ENCODE measurements around the gene DNAJB6. TPM values are rescaled to one million over a fixed set of nuclear protein-coding genes. Genes with fewer than 3 reads are reported as not detected.

The DNAJB6 gene
- total RNA-seq, result 10 to 100 TPM; 69.3 to 74.9 TPM

GRCh38 chr7:157336383-157337315 is at the start of gene DNAJB6:
Gene DNAJB6, plus strand, starts transcription at chr7:157337004. Its CDS starts 21,569 bp downstream, at chr7:157358573.
- Mint-ChIP-seq H3K4me1 (ENCODE audit: low read depth) (peaks cover 37% of the 10 kb centered on the region), H3K27me3 (ENCODE audit: low read depth) (peaks cover 23% of the 10 kb centered on the region), H3K36me3 (ENCODE audit: low read depth) (peaks cover 26% of the 10 kb centered on the region), H3K9me3 (ENCODE audit: insufficient read depth) (no peaks in the 10 kb centered on the region), H3K27ac (peak within 1 kb of the TSS; percentile 99), H3K4me3 (peak within 1 kb of the TSS; percentile 97)
- ATAC-seq (peak; percentile 74), DNase-seq (peak; percentile 96)
- ChIA-PET POLR2A (interaction anchor here (0.6 to 4.4 kb wide), 4 partner anchors 9 to 35 kb away, joined by 3 to 30 read pairs (median 3); no protein-coding TSS in a partner anchor), CTCF (interaction anchor here (1.9 kb wide), 1 partner anchor 50 kb away, joined by 5 read pairs; no protein-coding TSS in a partner anchor)

DNA sequence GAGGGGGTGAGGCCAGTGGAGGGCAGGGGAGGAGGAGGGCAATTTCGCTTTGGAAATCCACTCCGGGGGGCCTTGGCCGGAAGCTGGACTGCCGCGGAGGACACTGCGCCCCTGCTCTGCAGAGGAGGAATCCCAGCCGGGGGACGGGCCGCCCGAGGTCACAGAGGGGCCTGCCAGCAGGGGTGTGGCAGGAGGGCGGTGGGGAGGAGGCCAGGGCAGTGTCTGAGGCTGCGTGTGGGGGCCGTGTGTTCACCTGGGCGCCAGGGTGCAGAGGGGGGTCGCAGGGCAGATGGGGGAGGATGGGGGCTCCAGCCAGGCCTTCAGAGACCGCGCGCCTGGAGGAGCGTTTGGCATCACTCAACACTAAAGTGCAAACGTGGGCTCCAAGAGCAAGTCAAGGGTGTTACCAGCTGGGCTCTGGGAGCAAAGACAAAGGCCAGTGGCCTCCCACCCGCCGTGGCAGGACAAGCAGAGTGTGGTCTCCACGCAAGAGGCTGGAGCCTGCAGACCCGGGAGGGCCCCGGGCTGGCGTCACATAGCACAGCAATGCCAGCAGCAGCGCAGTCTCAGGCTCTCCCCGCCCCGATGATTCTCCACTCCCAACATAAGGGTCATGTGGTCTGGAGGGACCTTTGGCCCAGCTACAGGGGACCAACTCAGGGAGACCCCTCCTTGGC is 45.3 kb upstream of the DNAJB6 start:
- ChIA-PET CTCF (interaction anchor here (1.0 kb wide), 1 partner anchor 18 kb away, joined by 3 read pairs; no protein-coding TSS in a partner anchor), POLR2A (no interaction called here)
- Mint-ChIP-seq H3K4me1 (ENCODE audit: low read depth) (no peaks in the 10 kb centered on the region), H3K27me3 (ENCODE audit: low read depth) (no peaks in the 10 kb centered on the region), H3K27ac (no peak overlapping the region), H3K9me3 (ENCODE audit: insufficient read depth) (no peaks in the 10 kb centered on the region), H3K36me3 (ENCODE audit: low read depth) (no peaks in the 10 kb centered on the region), H3K4me3 (no peak overlapping the region)
- DNase-seq (no peak), ATAC-seq (no peak)

GRCh38 chr7:157292258-157292657 is 44.5 kb upstream of the DNAJB6 start:
- no peaks in the 10 kb centered on the region for H3K27me3 Mint-ChIP-seq (ENCODE audit: low read depth)
- DNase-seq (no peak), ATAC-seq (no peak)
- ChIA-PET POLR2A (no interaction called here), CTCF (interaction anchor here (1.0 kb wide), 1 partner anchor 19 kb away, joined by 3 read pairs; no protein-coding TSS in a partner anchor)
- no peaks in the 10 kb centered on the region for H3K36me3 Mint-ChIP-seq (ENCODE audit: low read depth)
- H3K4me1 Mint-ChIP-seq (ENCODE audit: low read depth), result no peaks in the 10 kb centered on the region
- no peaks in the 10 kb centered on the region for H3K9me3 Mint-ChIP-seq (ENCODE audit: insufficient read depth)
- H3K4me3 Mint-ChIP-seq, result no peak overlapping the region
- no peak overlapping the region for H3K27ac Mint-ChIP-seq

- ChIA-PET POLR2A (no interaction called here), CTCF (interaction anchor here (1.0 kb wide), 2 partner anchors 19 to 94 kb away, joined by 3 read pairs; no protein-coding TSS in a partner anchor)
- no peaks in the 10 kb centered on the region for H3K27me3 Mint-ChIP-seq (ENCODE audit: low read depth)
- no peak overlapping the region for H3K27ac Mint-ChIP-seq
- ATAC-seq (no peak), DNase-seq (no peak)
- H3K9me3 Mint-ChIP-seq (ENCODE audit: insufficient read depth), result no peaks in the 10 kb centered on the region
- no peaks in the 10 kb centered on the region for H3K36me3 Mint-ChIP-seq (ENCODE audit: low read depth)
- no peaks in the 10 kb centered on the region for H3K4me1 Mint-ChIP-seq (ENCODE audit: low read depth)
- H3K4me3 Mint-ChIP-seq, result no peak overlapping the region
Observed at GRCh38 chr7:157292770-157293412, 43.9 kb upstream of the DNAJB6 start.

- CTCF ChIA-PET, result interaction anchor here (1.0 kb wide), 1 partner anchor 93 kb away, joined by 3 read pairs; no protein-coding TSS in a partner anchor
- Mint-ChIP-seq H3K4me3 (no peak overlapping the region), H3K4me1 (ENCODE audit: low read depth) (no peaks in the 10 kb centered on the region), H3K9me3 (ENCODE audit: insufficient read depth) (no peaks in the 10 kb centered on the region), H3K36me3 (ENCODE audit: low read depth) (no peaks in the 10 kb centered on the region), H3K27ac (no peak overlapping the region), H3K27me3 (ENCODE audit: low read depth) (no peaks in the 10 kb centered on the region)
- no peak for ATAC-seq
- DNase-seq, result no peak
- POLR2A ChIA-PET, result no interaction called here
Observed at GRCh38 chr7:157293413-157293788, 43.4 kb upstream of the DNAJB6 start.

DNA sequence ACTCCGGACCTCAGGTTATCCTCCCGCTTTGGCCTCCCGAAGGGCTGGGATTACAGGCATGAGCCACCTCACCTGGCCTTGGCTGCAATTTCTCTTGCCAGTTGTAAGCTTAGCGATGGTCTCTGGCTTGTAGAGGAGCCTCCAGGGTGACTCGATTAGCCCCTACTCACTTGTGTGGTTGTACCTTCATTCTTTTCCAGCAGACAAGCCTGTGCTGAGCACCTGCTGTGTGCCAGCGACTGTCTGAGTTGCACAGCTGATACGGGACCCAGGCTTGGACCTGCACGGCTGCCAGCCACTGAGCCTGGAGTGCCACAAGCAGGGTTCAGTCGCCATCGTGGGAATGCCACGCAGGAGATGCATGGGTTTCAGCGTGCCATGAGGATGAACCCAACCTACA is 42.0 kb upstream of the DNAJB6 start:
- ATAC-seq (no peak), DNase-seq (no peak)
- Mint-ChIP-seq H3K27ac (no peak overlapping the region), H3K4me3 (no peak overlapping the region), H3K9me3 (ENCODE audit: insufficient read depth) (no peaks in the 10 kb centered on the region), H3K36me3 (ENCODE audit: low read depth) (no peaks in the 10 kb centered on the region), H3K27me3 (ENCODE audit: low read depth) (peaks cover 6% of the 10 kb centered on the region), H3K4me1 (ENCODE audit: low read depth) (peaks cover 7% of the 10 kb centered on the region)
- POLR2A ChIA-PET, result no interaction called here
- CTCF ChIA-PET, result no interaction called here

- DNase-seq (no peak), ATAC-seq (no peak)
- CTCF ChIA-PET, result no interaction called here
- POLR2A ChIA-PET, result interaction anchor here (0.7 kb wide), 1 partner anchor 1320 kb away, joined by 3 read pairs; no protein-coding TSS in a partner anchor
- H3K27me3 Mint-ChIP-seq (ENCODE audit: low read depth), result peaks cover 6% of the 10 kb centered on the region
- no peak overlapping the region for H3K4me3 Mint-ChIP-seq
- no peaks in the 10 kb centered on the region for H3K9me3 Mint-ChIP-seq (ENCODE audit: insufficient read depth)
- no peak overlapping the region for H3K27ac Mint-ChIP-seq
- peaks cover 7% of the 10 kb centered on the region for H3K4me1 Mint-ChIP-seq (ENCODE audit: low read depth)
- H3K36me3 Mint-ChIP-seq (ENCODE audit: low read depth), result no peaks in the 10 kb centered on the region
Observed at GRCh38 chr7:157295338-157295737, 41.5 kb upstream of the DNAJB6 start.

- Mint-ChIP-seq H3K9me3 (ENCODE audit: insufficient read depth) (no peaks in the 10 kb centered on the region), H3K4me1 (ENCODE audit: low read depth) (peaks cover 21% of the 10 kb centered on the region), H3K36me3 (ENCODE audit: low read depth) (no peaks in the 10 kb centered on the region), H3K27ac (no peak overlapping the region), H3K27me3 (ENCODE audit: low read depth) (peaks cover 6% of the 10 kb centered on the region), H3K4me3 (no peak overlapping the region)
- no peak for ATAC-seq
- DNase-seq, result no peak
- CTCF ChIA-PET, result no interaction called here
- POLR2A ChIA-PET, result no interaction called here
Observed at GRCh38 chr7:157297185-157297584, 39.6 kb upstream of the DNAJB6 start.

- no peak for DNase-seq
- no peak for ATAC-seq
- CTCF ChIA-PET, result no interaction called here
- Mint-ChIP-seq H3K27me3 (ENCODE audit: low read depth) (peaks cover 6% of the 10 kb centered on the region), H3K4me1 (ENCODE audit: low read depth) (peaks cover 35% of the 10 kb centered on the region), H3K27ac (peak overlapping the region; percentile 85), H3K36me3 (ENCODE audit: low read depth) (no peaks in the 10 kb centered on the region), H3K9me3 (ENCODE audit: insufficient read depth) (no peaks in the 10 kb centered on the region), H3K4me3 (peak overlapping the region; percentile 35)
- POLR2A ChIA-PET, result no interaction called here
Observed at GRCh38 chr7:157299317-157299612, 37.5 kb upstream of the DNAJB6 start.

- H3K27me3 Mint-ChIP-seq (ENCODE audit: low read depth), result peaks cover 6% of the 10 kb centered on the region
- peak overlapping the region; percentile 35 for H3K4me3 Mint-ChIP-seq
- H3K36me3 Mint-ChIP-seq (ENCODE audit: low read depth), result no peaks in the 10 kb centered on the region
- peak overlapping the region; percentile 85 for H3K27ac Mint-ChIP-seq
- peaks cover 35% of the 10 kb centered on the region for H3K4me1 Mint-ChIP-seq (ENCODE audit: low read depth)
- POLR2A ChIA-PET, result no interaction called here
- DNase-seq (peak; percentile 39), ATAC-seq (peak; percentile 7)
- no peaks in the 10 kb centered on the region for H3K9me3 Mint-ChIP-seq (ENCODE audit: insufficient read depth)
- CTCF ChIA-PET, result no interaction called here
Observed at GRCh38 chr7:157299613-157300368, 37.0 kb upstream of the DNAJB6 start.

DNA sequence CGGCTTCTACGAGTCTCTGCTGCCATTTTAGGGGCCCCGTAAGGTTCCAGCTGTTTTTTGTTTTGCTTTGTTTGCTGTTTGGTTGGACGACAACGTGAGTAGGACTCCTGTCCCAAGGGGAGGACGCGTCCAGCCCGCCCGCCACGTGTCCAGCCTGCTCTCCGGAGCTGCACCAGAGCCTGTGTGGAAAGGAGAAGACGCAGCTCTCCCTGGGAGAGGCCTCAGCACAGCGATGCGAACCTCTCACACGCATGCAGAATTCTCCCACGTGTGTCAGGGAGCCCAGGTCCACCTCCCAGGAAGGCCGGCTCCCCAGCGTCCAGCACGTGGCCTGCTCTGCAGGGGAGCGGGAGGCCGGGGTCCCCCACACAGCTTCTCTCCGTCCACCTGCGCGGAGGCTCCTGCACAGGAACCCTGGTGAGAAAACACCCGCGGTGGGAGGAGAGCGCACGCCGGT is 36.4 kb upstream of the DNAJB6 start:
- Mint-ChIP-seq H3K27ac (no peak overlapping the region), H3K9me3 (ENCODE audit: insufficient read depth) (no peaks in the 10 kb centered on the region), H3K4me3 (no peak overlapping the region), H3K27me3 (ENCODE audit: low read depth) (peaks cover 6% of the 10 kb centered on the region), H3K4me1 (ENCODE audit: low read depth) (peaks cover 35% of the 10 kb centered on the region), H3K36me3 (ENCODE audit: low read depth) (no peaks in the 10 kb centered on the region)
- POLR2A ChIA-PET, result interaction anchor here (2.9 kb wide), 1 partner anchor 37 kb away, joined by 30 read pairs; the partner anchor contains the start of gene DNAJB6
- CTCF ChIA-PET, result no interaction called here
- no peak for DNase-seq
- no peak for ATAC-seq

All from activated CD8-positive, alpha-beta T cell treated with anti-CD3 and anti-CD28 coated beads, Interleukin-2, amount 10 ng/mL, durations not matched to agents 7 days and 5 days (primary cell).